Myocyte (in vitro differentiated cells): ENCODE data around the gene IL10RB. TPM values are rescaled to one million over a fixed set of nuclear protein-coding genes. Genes with fewer than 3 reads are reported as not detected.
A peak's percentile ranks its signal among the peaks of the same experiment; 100 is the strongest.
"Not testable (repeated sequence)": the region's sequence is repeated elsewhere in the genome, so short reads cannot be mapped to it uniquely, and the experiment has no call there.

Experiments used
- DNase-seq: peaks from one replicate; pipeline ENCODE4 v3.0.0-alpha.2; 2012; ENCODE audit warnings: low read depth
- polyA plus RNA-seq: library from polyadenylated mRNA; unstranded; fragments of >200 nt; gene quantifications from one replicate; pipeline ENCODE4 v1.2.1, GENCODE V29; 2012; ENCODE audit warnings: missing spikeins
- total RNA-seq: library from RNA; depleted of rRNA; stranded (reverse); fragments of >200 nt; gene quantifications from 2 replicates; pipeline ENCODE4 v1.2.3, GENCODE V29; 2014

The IL10RB gene
- 32.8 and 34.9 TPM in 2 replicates for total RNA-seq
- 36.7 TPM for polyA plus RNA-seq

DNA sequence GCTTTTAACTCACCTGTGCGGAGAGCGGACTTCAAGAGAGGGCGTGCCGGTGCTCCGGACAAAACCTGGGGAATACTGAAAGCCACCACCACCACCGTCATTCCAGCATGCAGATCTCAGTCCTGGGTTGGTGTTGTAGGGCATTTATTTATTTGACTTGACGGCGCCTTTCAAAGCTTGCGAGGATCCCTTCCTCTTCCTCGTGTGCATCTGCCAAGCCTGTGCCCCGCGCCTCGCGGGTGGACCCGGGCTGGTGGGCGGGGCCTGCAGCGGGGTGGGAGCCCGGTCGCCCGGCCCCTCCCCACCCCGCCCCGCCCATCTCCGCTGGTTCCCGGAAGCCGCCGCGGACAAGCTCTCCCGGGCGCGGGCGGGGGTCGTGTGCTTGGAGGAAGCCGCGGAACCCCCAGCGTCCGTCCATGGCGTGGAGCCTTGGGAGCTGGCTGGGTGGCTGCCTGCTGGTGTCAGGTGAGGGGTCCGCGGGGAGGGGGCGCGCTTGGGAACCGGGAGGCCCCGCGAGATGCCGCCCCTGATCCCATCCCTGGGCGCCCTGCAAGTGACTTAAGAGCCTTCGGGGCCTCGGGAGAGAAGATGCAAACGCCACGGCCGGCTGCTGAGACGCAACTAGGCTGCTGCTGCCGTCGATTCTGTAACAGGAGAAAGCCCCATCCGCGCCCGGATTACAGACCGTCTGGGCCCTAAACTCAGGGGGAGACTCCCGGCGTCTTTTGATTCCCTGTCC lies at the start of gene IL10RB:
IL10RB (plus strand) TSS at position 318 of the 739 bp plus-strand sequence; CDS start at position 417, 99 bp downstream.
- peak; percentile 70 for DNase-seq

DNA sequence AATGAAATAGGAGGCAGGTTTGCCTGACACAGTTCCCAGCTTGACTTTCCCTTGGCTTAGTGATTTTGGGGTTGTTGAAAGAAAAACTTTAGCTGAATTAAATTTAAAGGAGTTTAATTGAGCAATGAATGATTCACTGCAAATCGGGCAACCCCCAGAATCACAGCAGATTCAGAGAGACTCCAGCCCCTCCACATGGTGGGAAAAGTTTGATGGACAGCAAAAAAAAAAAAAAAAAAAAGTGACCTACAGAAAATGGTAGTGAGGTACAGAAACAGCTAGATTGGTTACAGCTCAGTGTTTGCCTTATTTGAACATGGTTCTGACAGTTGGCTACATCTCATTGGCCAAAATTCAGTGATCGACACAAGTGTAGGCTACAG lies 49.0 kb upstream of the IL10RB start:
- DNase-seq = no peak

DNA sequence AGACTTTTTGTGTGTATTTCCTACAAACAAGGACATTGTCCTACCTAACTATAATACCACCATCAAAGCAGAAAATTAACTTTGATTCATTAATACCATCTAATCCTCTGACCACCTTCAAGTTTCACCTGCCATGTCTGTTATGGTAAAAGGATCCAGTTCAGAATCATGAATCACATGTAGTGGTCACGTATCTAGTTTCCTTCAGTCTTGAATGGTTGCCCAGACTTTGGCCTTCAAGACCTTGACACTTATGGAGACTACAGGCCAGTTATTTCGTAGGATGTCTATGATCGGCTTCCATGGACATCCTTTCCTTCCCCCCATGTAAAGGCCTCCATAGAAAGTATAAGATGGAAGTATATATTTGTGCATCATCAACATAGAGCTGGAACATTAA lies 46.9 kb upstream of the IL10RB start:
- peak; percentile 63 for DNase-seq

DNA sequence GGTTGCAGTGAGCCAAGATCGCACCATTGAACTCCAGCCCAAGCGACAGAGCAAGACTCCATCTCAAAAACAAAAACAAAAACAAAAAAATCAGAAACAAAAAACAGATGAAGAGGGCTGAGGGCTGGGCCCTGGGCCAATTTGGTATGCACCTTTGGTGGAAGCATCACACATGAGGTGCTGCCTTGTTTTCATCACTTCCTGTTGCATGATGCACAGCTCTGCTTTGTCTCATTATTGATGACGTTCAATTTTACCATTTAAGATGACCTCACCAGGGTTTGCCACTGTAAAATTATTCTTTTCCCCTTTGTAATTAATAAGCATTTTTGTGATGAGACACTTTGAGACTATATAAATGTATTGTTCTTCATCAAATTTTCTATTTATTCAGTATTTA lies 46.2 kb upstream of the IL10RB start:
- DNase-seq = no peak

DNA sequence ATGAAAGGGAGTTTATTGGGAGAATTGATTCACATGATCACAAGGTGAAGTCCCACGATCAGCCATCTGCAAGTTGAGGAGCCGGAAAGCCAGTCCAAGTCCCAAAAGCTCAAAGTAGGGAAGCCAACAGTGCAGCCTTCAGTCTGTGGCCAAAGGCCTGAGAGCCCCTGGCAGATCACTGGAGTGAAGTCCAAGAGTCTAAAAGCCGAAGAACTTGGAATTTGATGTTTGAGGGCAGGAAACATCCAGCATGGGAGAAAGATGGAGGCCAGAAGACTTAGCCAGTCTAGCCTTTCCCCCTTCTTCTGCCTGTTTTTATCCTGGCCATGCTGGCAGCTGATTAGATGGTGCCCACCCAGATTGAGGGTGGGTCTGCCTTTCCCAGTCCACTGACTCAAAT lies 40.8 kb upstream of the IL10RB start:
- DNase-seq = not testable (repeated sequence)

DNA sequence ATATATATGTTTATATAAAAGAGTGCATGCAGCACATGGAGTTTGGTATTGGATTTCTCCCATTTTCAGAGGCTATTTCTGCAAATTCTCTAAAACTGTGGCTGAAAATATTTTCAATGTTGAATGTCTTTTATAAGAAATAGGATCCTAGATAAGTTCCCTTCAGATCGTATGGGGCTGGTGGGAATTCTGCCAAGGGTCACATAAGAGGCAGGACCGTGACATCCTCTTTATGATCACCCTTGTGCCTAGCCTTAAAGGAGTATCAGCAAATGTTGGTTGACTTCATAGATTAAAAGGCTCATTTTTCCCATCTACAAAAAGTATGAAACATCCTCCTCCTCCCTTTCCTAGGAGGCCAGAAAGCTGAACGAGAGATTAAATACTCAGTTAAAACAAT lies 37.7 kb upstream of the IL10RB start:
- no peak for DNase-seq

DNA sequence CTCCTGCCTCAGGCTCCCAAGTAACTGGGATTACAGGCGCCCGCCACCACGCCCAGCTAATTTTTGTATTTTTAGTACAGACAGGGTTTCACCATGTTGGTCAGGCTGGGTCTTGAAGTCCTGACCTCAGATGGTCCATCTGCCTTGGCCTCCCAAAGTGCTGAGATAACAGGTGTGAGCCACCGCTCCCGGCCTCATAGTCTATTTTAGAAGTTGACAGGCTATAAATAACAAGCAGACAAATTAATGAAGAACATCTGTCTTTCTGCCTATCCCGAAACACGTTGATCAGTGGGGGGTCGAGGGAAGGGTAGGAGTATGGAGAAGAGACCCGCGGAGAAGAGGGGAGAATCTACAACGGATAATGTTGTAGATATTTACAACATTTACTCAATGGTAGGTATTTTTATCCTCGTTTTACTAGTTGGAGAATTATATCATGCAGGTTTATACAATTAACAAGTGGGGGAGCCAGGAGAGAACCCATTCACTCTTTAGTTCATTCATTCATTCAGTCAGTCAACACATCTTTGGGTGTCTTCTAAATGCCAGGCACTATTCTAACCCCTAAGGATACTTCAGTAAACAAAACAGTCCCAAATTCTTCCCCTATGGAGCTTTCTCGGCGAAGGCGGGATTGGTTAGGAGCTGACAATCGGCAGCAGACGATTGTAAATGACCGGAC lies 36.9 kb upstream of the IL10RB start:
- DNase-seq = peak; percentile 91

DNA sequence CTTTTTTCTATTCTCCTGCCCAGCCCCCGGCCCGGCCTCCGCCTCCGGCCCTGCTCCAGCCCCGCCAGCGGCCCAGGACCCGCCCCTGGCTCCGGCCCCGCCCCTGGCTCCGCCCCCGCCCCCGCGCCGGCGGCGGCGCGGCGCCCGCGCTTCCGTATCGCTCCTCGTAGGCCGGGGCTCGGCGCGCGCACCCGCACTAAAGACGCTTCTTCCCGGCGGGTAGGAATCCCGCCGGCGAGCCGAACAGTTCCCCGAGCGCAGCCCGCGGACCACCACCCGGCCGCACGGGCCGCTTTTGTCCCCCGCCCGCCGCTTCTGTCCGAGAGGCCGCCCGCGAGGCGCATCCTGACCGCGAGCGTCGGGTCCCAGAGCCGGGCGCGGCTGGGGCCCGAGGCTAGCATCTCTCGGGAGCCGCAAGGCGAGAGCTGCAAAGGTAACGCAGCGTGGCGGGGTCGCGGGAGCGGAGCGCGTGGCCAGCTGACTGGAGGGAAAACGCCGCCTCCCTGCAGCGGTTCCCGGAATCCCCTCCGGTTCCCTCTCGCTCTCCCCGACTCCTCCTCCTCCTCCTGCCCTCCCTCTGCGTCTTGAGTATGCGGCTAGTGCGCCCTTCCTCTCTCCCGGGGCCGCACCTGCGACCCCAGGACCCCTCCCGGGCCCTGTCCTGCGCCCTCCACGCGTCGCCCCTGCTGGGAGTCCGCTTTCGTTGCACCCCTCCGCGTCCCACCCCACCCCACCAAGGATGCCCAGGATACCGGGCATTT lies 36.2 kb upstream of the IL10RB start, which contains the start of gene IFNAR2:
IFNAR2 (plus strand) TSS at position 155 of the 761 bp plus-strand sequence. CDS start 11,985 bp downstream, outside the sequence.
- peak; percentile 82 for DNase-seq

DNA sequence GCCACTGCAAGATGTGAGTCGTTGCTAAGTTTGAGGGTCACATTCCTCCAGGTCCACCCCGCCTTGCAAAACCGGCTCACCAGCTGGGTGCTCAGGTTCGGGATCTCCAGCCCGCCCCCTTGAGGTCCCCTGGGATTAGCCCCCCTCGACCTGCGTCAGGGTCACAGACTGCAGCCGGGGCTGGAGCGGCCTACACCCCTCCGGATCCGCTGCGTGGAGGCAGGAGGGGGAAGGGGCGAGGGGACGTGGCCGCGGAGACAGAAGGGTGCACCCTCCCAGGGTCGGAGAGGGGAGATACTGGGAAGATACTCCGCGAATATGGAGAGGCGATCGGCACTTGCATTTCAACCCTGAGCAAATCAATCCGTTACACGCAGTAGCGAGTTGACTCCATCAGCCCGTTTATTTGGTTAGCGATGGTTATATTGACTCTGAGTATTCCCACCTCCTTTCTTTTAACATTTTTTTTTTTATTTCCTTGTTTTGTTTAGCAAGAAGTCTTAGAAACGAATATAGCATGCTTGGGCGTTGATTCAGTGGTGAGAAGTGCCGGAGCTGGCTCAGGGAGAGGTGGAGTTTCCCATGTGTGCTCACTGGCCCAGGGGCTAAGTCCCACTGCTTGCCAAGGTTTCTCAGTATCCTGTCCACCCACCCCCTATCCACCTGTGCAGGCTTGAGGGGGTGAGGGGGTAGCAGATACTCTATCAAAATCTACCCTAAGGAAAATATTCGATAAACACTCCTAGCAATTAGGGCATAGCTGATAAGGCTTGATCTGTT lies 35.4 kb upstream of the IL10RB start:
- DNase-seq = peak; percentile 65

DNA sequence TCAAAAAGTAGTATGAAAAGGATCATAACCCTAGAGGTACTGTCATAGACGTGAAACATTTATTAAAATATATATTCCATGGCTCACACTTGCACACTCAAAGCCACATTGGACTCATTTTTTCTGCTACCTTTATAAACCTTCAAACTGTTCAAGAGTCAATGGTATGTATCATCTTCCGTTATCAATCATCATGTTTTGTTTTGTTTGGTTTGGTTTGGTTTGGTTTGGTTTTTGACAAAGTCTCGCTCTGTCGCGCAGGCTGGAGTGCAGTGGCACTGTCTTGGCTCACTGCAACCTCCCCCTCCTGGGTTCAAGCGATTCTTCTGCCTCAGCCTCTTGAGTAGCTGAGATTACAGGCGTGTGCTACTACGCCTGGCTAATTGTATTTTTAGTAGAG lies 34.6 kb upstream of the IL10RB start:
- DNase-seq = no peak

DNA sequence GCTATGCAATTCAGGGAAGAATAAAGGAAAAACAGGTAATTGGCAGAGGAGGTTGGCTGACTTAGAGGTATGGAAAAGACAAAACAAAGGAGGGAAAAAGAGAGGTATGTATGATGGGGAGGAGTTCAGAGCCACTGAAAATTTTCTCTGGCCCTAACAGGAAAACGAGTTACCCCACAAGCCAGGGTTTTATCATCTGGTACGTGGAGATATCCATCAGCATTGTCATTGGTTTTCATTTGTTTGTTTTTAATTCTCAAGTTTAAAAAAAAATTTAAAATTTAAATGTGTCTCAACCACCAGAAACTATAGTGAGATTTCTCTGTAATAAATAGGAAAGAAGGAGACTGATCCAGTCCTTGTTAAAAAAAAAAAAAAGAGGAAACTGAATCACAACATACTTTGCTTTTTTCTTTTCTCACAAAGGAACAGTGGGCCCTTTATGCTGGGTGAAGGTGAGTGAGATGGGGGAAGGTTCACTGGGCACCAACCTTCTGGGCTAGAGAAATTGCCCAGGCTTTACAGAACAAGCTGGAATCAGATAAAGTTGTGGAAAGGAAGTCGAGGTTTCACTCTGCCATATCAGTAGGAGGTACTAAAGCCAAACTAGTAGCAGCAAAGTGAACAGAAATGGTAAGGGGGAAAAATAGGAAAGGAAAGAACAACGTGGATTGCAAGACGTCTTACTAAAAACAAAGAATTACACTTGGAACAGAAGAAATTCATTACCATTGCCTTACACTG lies 33.7 kb upstream of the IL10RB start:
- DNase-seq = no peak

DNA sequence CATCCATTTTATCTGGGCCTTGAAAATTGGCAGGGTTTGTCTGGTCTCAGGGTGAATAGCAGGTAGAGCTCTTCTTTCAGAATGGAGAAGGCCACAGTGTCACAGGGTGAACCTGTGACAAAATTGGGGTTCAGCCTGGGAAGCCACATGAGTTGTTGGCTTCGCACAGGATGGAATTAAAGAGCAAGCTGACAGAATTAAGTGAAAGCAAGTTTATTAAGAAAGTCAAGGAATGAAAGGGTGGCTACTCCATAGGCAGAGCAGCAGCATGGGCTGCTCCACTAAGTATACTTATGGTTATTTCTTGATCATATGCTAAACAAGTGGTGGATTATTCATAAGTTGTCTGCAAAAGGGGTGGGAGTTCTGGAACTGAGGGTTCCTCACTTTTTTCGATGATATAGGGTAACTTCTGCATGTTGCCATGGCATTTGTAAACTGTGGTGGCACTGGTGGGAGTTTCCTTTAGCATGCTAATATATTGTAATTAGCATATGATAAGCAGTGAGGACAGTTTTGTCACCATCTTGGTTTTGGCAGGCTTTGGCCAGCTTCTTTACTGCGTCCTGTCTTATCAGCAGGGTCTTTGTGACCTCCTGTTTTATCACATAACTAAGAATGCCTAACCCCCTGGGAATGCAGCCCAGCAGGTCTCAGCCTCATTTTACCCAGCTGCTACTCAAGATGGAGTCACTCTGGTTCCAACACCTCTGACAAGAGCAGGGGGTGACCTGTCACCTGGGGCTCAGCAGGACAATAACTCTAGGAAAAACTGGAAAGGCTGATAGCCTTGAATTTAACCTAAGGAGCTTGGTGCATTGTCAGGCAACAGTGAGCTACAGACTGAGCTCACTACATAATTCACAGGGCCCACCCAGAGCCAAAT lies 31.3 kb upstream of the IL10RB start:
- DNase-seq = no peak

DNA sequence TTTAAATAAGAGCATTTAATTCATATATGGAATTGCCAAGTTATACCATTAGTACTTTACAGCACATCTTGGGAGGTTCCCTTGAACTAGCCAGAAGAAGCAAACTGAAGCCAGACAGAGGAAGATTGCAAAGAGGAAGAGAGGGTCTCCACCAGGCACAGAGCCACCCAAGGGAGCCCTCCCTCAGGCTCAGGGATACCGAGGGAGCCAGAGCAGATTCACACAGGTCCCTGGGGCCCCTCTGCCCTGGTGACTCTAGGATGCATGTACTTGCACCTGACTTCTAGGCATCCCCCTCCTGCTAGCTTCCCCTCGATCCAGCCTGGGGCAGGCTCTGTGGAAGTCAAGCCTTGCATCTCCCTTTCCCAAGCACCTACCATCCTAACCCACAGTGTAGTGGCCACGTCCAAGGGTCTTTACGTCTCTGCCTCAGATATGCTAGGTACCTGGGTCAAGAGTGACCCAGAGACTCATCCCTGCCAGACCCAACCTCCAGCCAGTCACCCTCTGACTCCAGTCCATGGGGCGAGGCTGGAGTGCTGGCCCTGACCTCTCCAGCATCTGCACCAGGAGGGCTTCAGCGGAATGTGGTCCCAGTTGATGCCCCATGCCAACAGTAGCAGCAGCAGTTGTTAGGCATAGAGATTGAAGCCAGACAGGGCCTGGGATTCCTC lies 30.0 kb upstream of the IL10RB start:
- DNase-seq = no peak

DNA sequence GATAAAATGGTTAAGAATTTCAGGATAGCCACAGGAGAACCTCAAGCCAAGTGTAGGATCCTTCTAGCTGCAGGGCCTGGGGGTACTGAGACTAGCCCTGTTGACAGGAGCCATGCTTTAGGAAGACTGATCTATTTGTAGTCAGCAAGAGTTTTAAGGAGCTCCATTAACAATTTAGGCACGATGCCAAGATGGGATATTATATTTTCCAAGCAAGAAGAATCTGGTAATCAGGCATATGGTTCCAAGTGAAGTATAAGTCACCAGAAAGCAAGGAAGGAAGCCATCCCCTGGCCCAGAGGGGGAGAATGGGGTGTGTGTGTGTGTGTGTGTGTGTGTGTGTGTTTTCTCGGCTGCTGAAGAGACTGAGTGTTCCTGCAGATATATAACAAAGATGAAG lies 29.4 kb upstream of the IL10RB start:
- DNase-seq = no peak

DNA sequence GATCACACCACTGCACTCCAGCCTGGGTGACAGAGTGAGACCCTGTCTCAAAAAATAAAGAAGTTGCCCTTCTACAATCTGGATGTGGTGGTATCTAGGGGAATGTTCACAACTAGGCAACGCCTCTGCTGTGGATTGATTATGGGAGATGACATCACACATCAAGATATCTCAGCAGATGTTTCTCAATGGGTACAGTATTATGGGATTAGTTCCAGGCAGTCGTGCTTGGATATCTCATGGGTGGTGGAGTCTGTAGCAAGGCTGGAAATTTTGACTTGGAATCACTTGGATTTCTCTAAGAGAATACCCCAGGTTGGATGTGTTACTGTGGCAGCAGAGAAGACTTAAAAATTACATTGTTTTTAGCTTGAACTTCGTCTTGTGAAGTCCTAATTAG lies 28.7 kb upstream of the IL10RB start:
- DNase-seq = no peak

DNA sequence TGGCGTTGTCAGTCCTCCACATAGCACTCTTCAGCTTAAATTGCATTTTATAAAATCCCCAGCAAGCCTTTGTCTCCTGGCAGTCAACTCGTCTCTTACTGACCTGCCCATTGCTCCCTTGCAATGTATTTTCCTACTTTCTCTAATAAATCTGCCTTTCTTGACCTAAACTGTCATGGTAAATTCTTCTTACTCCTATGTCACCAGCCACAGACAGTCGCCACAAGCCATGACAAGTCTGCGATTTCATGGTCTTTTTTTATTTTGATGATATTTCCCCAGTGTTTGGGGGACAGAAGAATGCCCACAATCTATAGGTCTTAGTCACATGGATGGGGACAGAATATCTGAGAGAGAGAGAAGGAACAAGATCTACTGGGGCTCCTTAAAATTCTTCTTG lies 28.0 kb upstream of the IL10RB start:
- no peak for DNase-seq

DNA sequence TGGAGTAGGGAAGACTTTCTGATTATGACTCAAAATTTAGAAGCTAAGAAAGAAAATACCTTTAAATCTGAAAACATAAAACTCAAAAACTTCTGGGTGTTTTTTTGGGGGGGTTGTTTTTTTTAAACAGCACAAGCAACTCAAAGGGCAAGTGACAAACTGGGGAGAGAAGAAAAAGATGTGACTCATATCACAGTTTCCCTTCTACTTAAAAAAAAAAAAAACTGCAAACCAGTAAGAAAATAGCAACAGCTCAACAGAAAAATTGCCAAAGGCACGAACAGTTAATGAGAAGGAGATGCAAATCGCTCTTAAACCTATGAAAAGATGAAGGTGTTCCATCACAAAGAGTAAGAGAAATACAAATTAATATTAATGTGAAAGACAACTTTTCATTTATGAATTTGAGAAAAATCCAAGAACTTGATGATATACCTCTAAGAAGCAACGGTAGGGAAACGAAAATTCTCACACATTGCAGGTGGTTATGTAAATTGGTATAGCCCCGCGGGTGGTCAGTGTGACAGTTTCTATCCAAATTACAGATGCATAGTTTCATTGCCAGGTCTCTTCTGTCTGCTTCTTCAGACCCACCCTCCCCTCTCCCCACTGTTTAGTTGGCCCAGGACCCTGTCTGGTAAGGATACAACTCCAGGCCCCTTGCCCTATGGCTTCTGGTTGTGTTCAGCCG lies 27.5 kb upstream of the IL10RB start:
- no peak for DNase-seq

DNA sequence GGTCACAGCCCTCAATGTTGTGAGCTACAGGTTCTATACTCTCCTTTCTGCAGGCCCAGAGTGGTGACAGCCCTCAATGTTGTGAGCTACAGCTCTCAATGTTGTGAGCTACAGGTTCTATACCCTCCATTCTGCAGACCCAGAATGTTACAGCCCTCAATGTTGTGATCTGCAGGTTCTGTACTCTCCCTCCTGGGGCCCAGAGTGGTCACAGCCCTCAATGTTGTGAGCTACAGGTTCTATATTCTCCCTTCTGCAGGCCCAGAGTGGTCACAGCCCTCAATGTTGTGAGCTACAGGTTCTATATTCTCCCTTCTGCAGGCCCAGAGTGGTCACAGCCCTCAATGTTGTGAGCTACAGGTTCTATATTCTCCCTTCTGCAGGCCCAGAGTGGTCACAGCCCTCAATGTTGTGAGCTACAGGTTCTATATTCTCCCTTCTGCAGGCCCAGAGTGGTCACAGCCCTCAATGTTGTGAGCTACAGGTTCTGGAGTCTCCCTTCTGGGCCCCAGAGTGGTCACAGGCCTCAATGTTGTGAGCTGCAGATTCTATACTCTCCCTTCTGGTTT lies 26.5 kb upstream of the IL10RB start:
- DNase-seq = not testable (repeated sequence)
